PC-3 (cell line): ENCODE results near the gene MS4A8. TPM values are rescaled to one million over a fixed set of nuclear protein-coding genes. Genes with fewer than 3 reads are reported as not detected.

Source experiments
- ATAC-seq: fragments of 200-7000 bp; cut with Tn5 transposase; 2 replicates; pipeline ENCODE4 v1.9.1; 2020; ENCODE audit warnings: mild to moderate bottlenecking, moderate library complexity
- BruUV-seq: library from RNA; stranded (reverse); fragments of 400-500 nt; replicated peaks from 2 replicates; lab custom pipeline; 2021; lab: Mats Ljungman, UMichigan
- CTCF ChIA-PET: fragments of 300-600 bp; sonication (Branson Sonifier 250); formaldehyde crosslinking; loops from one replicate; lab custom pipeline; 2022; ENCODE audit warnings: antibody characterized with exemption; lab: Charles Lee
- POLR2A ChIA-PET: fragments of 300-600 bp; sonication (Branson Sonifier 250); formaldehyde crosslinking; loops from one replicate; lab custom pipeline; 2022; ENCODE audit warnings: antibody characterized with exemption; ENCODE audit not compliant: unreplicated experiment; lab: Charles Lee
- DNase-seq: peaks from one replicate; pipeline ENCODE4 v3.0.0-alpha.2; 2015
- H2AFZ ChIP-seq: fragments of 300-600 bp; sonication (generic); 2 replicates; pipeline ENCODE4 v1.6.0; 2016; ENCODE audit warnings: antibody characterized with exemption, low read length
- H3F3A ChIP-seq: fragments of 300-600 bp; sonication (generic); one replicate; pipeline ENCODE4 v1.6.0; 2017; ENCODE audit warnings: antibody characterized with exemption, low read length, control low read depth, mild to moderate bottlenecking; ENCODE audit not compliant: unreplicated experiment
- H3K27ac ChIP-seq: fragments of 300-600 bp; sonication (generic); 2 replicates; pipeline ENCODE4 v1.5.1; 2016; ENCODE audit warnings: mild to moderate bottlenecking, low read length
- H3K27me3 ChIP-seq: fragments of 300-600 bp; sonication (generic); 2 replicates; pipeline ENCODE4 v1.6.1; 2016; ENCODE audit warnings: low read length, mixed read lengths
- H3K36me3 ChIP-seq: fragments of 300-600 bp; sonication (generic); 2 replicates; pipeline ENCODE4 v1.6.1; 2016; ENCODE audit warnings: low read depth, mixed run types, low read length, mixed read lengths
- H3K4me1 ChIP-seq: fragments of 300-600 bp; sonication (generic); 2 replicates; pipeline ENCODE4 v1.5.1; 2016; ENCODE audit warnings: low read length; ENCODE audit not compliant: insufficient read depth
- H3K4me2 ChIP-seq: fragments of 300-600 bp; sonication (generic); 2 replicates; pipeline ENCODE4 v1.6.0; 2016; ENCODE audit warnings: low read length
- H3K4me3 ChIP-seq: fragments of 300-600 bp; sonication (generic); 2 replicates; pipeline ENCODE4 v1.5.1; 2016; ENCODE audit warnings: mild to moderate bottlenecking, low read length, mixed read lengths
- H3K79me2 ChIP-seq: fragments of 300-600 bp; sonication (generic); 2 replicates; pipeline ENCODE4 v1.6.1; 2017; ENCODE audit warnings: low read length, mixed read lengths
- H3K9ac ChIP-seq: fragments of 300-600 bp; sonication (generic); 2 replicates; pipeline ENCODE4 v1.6.0; 2016; ENCODE audit warnings: mild to moderate bottlenecking, low read length
- H3K9me2 ChIP-seq: fragments of 300-600 bp; sonication (generic); replicated peaks from 2 replicates; pipeline ENCODE4 v1.6.1; 2016; ENCODE audit warnings: mixed run types, low read length, mixed read lengths
- H3K9me3 ChIP-seq: fragments of 300-600 bp; sonication (generic); 2 replicates; pipeline ENCODE4 v1.6.1; 2016; ENCODE audit warnings: low read length, mixed read lengths
- H4K20me1 ChIP-seq: fragments of 300-600 bp; sonication (generic); 2 replicates; pipeline ENCODE4 v1.6.1; 2016; ENCODE audit warnings: low read length, mixed read lengths
- CTCF ChIP-seq: fragments of 300-600 bp; sonication (generic); conservative IDR thresholded peaks from 2 replicates; pipeline ENCODE4 v1.5.1; 2017; ENCODE audit warnings: antibody characterized with exemption, low read depth, mild to moderate bottlenecking, low read length
- EZH2 ChIP-seq: fragments of 300-600 bp; sonication (generic); IDR thresholded peaks from one replicate; pipeline ENCODE4 v1.6.1; 2017; ENCODE audit warnings: antibody characterized with exemption, mild to moderate bottlenecking, low read length; ENCODE audit not compliant: unreplicated experiment
- EZH2phosphoT487 ChIP-seq: fragments of 300-600 bp; sonication (generic); IDR thresholded peaks from 2 replicates; pipeline ENCODE4 v1.6.1; 2018; ENCODE audit warnings: mild to moderate bottlenecking, antibody characterized with exemption, low read length, borderline replicate concordance
- intact Hi-C: fragments of 100-400 bp; cut with micrococcal nuclease; formaldehyde crosslinking; loops from 2 replicates; pipeline ENCODE4 v1.9.0; 2023
- total RNA-seq: library from RNA; depleted of rRNA; stranded (reverse); fragments of >200 nt; gene quantifications from 2 replicates; pipeline ENCODE4 v1.2.3, GENCODE V29; 2014

The MS4A8 gene
- total RNA-seq, 1 experiment from 2014 or later: not detected

GRCh38 chr11:60703374-60703773 lies 4.0 kb downstream of the MS4A8 start:
- Histone ChIP-seq H3K9me3 (no peaks in the 10 kb centered on the region), H3K27me3 (peaks cover 41% of the 10 kb centered on the region), H3K4me1 (0 out of 2 replicates have a peak, but pooled peaks cover 4% of the 10 kb centered on the region), H3K27ac (no peak overlapping the region), H3F3A (no peaks in the 10 kb centered on the region), H3K79me2 (no peaks in the 10 kb centered on the region), H4K20me1 (no peaks in the 10 kb centered on the region), H3K4me2 (no peak overlapping the region), H3K9ac (no peak overlapping the region), H2AFZ (no peak overlapping the region), H3K9me2 (no peaks in the 10 kb centered on the region), H3K4me3 (no peak overlapping the region), H3K36me3 (no peaks in the 10 kb centered on the region)
- BruUV-seq: no TSS peak
- ChIA-PET CTCF (no interaction called here), POLR2A (no interaction called here)
- no peak for TF ChIP-seq EZH2phosphoT487
- TF ChIP-seq CTCF: no peak
- TF ChIP-seq EZH2: no peak
- DNase-seq (no peak), ATAC-seq (no peak)
- intact Hi-C loops: no loop called here

DNA sequence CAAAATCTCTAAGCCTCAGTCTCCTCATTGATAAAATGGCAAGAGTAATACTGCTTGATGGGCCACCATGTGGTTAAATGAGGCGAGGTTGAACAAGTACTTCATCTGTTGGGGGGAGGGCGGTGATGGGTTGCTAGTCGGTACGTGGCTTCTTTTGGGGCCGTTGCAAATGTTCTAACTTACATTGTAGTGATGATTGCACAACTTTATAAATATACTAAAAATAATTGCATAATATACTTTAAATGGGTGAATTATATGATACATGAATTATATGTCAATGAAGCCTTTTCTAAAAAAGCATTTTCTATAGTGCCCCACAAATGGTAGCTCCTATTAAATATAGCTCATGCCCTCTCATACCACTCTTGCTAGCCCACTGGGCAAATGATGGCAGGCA lies 6.5 kb downstream of the MS4A8 start:
- CTCF ChIA-PET: no interaction called here
- POLR2A ChIA-PET: no interaction called here
- H3K27ac ChIP-seq: no peak overlapping the region
- no peak overlapping the region for H3K9ac ChIP-seq
- no peak overlapping the region for H2AFZ ChIP-seq
- 0 out of 2 replicates have a peak, but pooled peaks cover 4% of the 10 kb centered on the region for H3K4me1 ChIP-seq
- H3K79me2 ChIP-seq: no peaks in the 10 kb centered on the region
- H3K9me3 ChIP-seq: no peaks in the 10 kb centered on the region
- H3F3A ChIP-seq: no peaks in the 10 kb centered on the region
- H3K36me3 ChIP-seq: no peaks in the 10 kb centered on the region
- TF ChIP-seq CTCF: no peak
- TF ChIP-seq EZH2phosphoT487: no peak
- TF ChIP-seq EZH2: no peak
- DNase-seq (no peak), ATAC-seq (no peak)
- intact Hi-C loops: no loop called here
- peaks cover 50% of the 10 kb centered on the region for H3K27me3 ChIP-seq
- H4K20me1 ChIP-seq: no peaks in the 10 kb centered on the region
- no TSS peak for BruUV-seq
- H3K4me3 ChIP-seq: no peak overlapping the region
- H3K4me2 ChIP-seq: no peak overlapping the region
- H3K9me2 ChIP-seq: no peaks in the 10 kb centered on the region

DNA sequence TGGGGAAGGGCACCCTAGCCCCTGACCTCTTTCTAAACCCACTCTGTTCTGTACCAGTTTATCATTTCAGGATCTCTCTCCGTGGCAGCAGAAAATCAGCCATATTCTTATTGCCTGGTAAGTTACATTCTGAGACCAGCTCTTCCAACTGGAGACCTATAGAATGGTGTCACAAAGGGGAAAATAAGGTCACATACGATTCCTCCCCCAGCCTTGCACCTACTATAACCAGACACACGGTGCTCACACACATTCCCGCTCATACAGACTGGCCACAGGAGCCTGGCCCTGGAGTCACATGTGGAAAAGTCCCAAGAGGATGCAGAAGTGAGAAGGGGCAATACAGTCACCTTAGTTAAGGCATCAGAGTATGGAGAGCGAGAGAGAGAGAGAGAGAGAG lies 7.5 kb downstream of the MS4A8 start:
- H3K79me2 ChIP-seq: no peaks in the 10 kb centered on the region
- CTCF ChIA-PET: interaction anchor here (0.6 kb wide), 1 partner anchor 489 kb away, joined by 3 read pairs; no protein-coding TSS in a partner anchor

More for the DNA sequence above, 7.5 kb downstream of the MS4A8 start:
- Histone ChIP-seq H4K20me1 (no peaks in the 10 kb centered on the region), H3K9ac (no peak overlapping the region), H3K4me3 (no peak overlapping the region), H3K9me3 (no peaks in the 10 kb centered on the region), H2AFZ (no peak overlapping the region), H3K4me2 (no peak overlapping the region), H3K36me3 (no peaks in the 10 kb centered on the region), H3K9me2 (no peaks in the 10 kb centered on the region), H3F3A (no peaks in the 10 kb centered on the region), H3K27ac (no peak overlapping the region), H3K4me1 (no peaks in the 10 kb centered on the region), H3K27me3 (peaks cover 59% of the 10 kb centered on the region)
- POLR2A ChIA-PET: no interaction called here
- TF ChIP-seq EZH2phosphoT487 (no peak), EZH2 (no peak)
- BruUV-seq: no TSS peak
- intact Hi-C loops: no loop called here
- ATAC-seq: no peak
- DNase-seq: no peak
